K562 (cell line): Measurements from ENCODE around the gene SYT10. TPM values are rescaled to one million over a fixed set of nuclear protein-coding genes. Genes with fewer than 3 reads are reported as not detected.

Experiments used
- ILK ChIP-seq: fragments of 450-650 bp; IDR thresholded peaks from 2 replicates; pipeline ENCODE4 v1.6.1; 2016; ENCODE audit warnings: missing genetic modification characterization, low read depth, mild to moderate bottlenecking, missing compliant biosample characterization, moderate library complexity, borderline replicate concordance
- MGA ChIP-seq: fragments of 450-650 bp; IDR thresholded peaks from 2 replicates; pipeline ENCODE4 v1.6.1; 2016; ENCODE audit warnings: mild to moderate bottlenecking, moderate library complexity
- MYC ChIP-seq, 2 experiments: fragments of 250-450 bp in 1 of 2; sonication (Bioruptor Pico) in 1 of 2; IDR thresholded peaks; 2 replicates each; pipeline versions ENCODE4 v1.5.1 to v1.6.1; 2012 to 2021; ENCODE audit warnings: low read depth in 2 of 2, borderline replicate concordance in 1 of 2, improper control_type of control experiment in 1 of 2, low read length in 1 of 2, mild to moderate bottlenecking in 1 of 2, moderate library complexity in 1 of 2
- polyA plus RNA-seq, 8 experiments: library from polyadenylated mRNA; depleted of rRNA in 4 of 8; stranded (reverse) in 5 of 8; unstranded in 3 of 8; fragments of >200 nt; fragmentation: Nextera tagmentation in 2 of 8; fragmentation: Illumina TruSeq in 1 of 8; extraction: Ambion mirVana in 2 of 8; extraction: Trizol in 1 of 8; gene quantifications; 2 replicates each; pipeline versions ENCODE4 v1.2.1 to v1.2.3, GENCODE V29; 2011 to 2014; ENCODE audit warnings: inconsistent platforms in 1 of 8, missing spikeins in 1 of 8
- total RNA-seq, 7 experiments: library from RNA; depleted of rRNA in 6 of 7; stranded (reverse); fragments of >200 nt in 6 of 7; fragmentation: Illumina TruSeq in 2 of 7; extraction: Trizol in 2 of 7; gene quantifications; 2 replicates each; pipeline versions ENCODE4 v1.2.1 to v1.2.3, GENCODE V29; 2011 to 2021; ENCODE audit warnings: low replicate concordance in 1 of 7

SYT10 gene
- total and polyA plus RNA-seq, 9 of the 15 experiments (the other 6 are each of a cell fraction or from before 2014, with no cell fraction given), result 0.27 to 6.2 (median 2.5) TPM

GRCh38 chr12:33438025-33438772, 1.4 kb downstream of the SYT10 start (continued):
- peak; percentile 0; the same call in 1 of the 2 replicates for TF ChIP-seq MGA
- no peak for TF ChIP-seq ILK (tag)
- no peak for TF ChIP-seq MYC (IDR thresholded peaks at IDR 0.05; ENCODE audit: low read depth, low read length)
- TF ChIP-seq MYC (CRISPR knock-in tag; IDR thresholded peaks at IDR 0.05; ENCODE audit: borderline replicate concordance, low read depth), result no peak
